ENCODE data around the gene MS4A4A.

MS4A4A gene

DNA sequence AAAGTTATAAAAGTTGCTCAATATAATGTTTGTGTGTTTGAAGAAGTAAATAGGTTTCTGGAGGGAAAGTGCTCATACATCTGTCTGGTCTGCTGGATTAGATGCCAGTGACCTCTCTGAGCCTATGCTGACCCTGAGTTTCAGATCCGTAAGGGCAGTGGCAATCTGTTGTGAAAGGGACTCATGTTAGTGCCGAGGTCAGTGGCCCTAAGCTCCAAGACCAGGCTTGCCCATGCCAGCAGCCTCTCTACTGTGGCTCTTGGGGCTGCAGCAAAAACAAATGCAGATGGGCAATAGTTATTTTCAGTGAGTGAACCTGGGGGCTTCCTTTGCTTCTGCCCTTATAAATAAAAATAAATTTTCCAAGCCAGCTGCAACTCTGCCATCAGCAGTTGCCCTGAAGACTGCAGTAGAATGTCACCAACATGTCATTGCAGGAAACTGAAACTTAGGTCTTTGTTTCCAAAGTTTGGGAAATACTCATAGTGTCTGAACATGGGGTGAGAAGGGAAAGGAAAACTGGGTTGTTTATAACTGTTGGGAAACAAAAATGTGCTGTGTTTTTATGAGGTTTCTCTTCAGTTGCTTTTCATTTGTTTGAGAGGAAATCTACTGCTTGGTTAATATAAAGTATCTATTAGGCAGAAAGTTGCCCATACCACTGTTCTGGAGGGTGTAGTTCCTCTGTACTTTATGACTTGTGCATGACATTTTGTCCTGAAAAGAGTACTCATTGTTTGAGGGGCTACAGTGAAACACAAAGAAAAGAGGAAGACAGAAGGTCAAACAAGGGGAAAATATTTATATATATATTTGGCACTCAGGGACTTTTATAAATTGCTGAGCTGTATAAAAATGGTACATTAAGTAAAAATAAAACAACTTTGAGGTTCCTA is 28.0 kb upstream of the MS4A4A start:
- Histone ChIP-seq H3K4me1 (ENCODE audit: insufficient read depth, insufficient read length) (no peaks in the 10 kb centered on the region), H3K36me3 (ENCODE audit: insufficient read depth, insufficient read length, low read length) (no peaks in the 10 kb centered on the region), H3K4me3 (ENCODE audit: insufficient read length, low read depth) (no peak overlapping the region), H3K27me3 (ENCODE audit: insufficient read depth, insufficient read length) (no peaks in the 10 kb centered on the region), H3K9ac (ENCODE audit: insufficient read length, low read depth) (no peak overlapping the region), H3K9me3 (ENCODE audit: insufficient read depth, low read length) (peaks cover 20% of the 10 kb centered on the region)
- TF ChIP-seq ZNF274 (IDR thresholded peaks at IDR 0.05; ENCODE audit: low read depth, low read length) (no peak), YY1 (IDR thresholded peaks at IDR 0.05; ENCODE audit: insufficient read depth, insufficient read length) (no peak), SUZ12 (IDR thresholded peaks at IDR 0.05; ENCODE audit: extremely low read depth, insufficient read depth, insufficient read length) (no peak)
- no peak for DNase-seq (ENCODE audit: low read depth, low spot score)

DNA sequence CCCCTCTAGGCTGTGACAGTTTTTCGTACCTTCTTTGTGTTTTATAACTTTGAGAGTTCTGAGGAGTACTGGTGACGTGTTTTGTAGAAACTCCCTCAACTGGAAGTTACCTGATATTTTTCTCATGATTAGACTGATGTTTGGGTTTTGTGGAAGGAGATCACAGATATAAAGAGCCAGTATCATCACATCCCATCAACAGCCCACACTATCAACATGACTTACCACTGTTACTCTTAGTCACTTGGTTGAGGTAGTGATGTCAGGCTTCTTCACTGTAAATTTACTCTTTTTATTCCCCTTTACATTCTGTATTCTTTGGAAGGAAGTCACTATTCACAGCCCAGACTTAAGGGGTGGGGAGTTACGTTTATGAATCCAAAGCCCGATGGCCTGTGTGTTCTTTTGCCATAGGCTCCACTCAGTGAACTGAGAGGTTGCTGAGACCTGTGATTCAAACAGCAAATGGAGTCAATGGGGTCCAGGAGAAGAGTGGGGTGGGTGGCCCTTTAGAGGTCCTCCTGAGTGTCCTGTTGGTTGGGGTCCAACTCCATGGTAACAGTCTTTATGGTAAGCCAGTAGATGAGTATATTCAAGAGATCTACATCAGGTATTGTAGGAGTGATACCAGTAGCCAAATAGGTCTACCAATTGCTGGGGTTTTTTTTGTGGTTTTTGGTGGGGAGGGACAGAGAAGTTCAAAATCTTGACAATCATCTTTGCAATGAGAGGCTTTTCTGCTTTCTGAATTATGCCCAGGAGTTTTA is 22.3 kb upstream of the MS4A4A start:
- no peak for DNase-seq (ENCODE audit: low read depth, low spot score)
- H3K9ac ChIP-seq (ENCODE audit: insufficient read length, low read depth): no peak overlapping the region
- TF ChIP-seq SUZ12 (IDR thresholded peaks at IDR 0.05; ENCODE audit: extremely low read depth, insufficient read depth, insufficient read length) (no peak), ZNF274 (IDR thresholded peaks at IDR 0.05; ENCODE audit: low read depth, low read length) (no peak), YY1 (IDR thresholded peaks at IDR 0.05; ENCODE audit: insufficient read depth, insufficient read length) (no peak)
- no peaks in the 10 kb centered on the region for H3K36me3 ChIP-seq (ENCODE audit: insufficient read depth, insufficient read length, low read length)
- no peak overlapping the region for H3K4me3 ChIP-seq (ENCODE audit: insufficient read length, low read depth)
- H3K4me1 ChIP-seq (ENCODE audit: insufficient read depth, insufficient read length): no peaks in the 10 kb centered on the region
- H3K9me3 ChIP-seq (ENCODE audit: insufficient read depth, low read length): peaks cover 41% of the 10 kb centered on the region
- no peaks in the 10 kb centered on the region for H3K27me3 ChIP-seq (ENCODE audit: insufficient read depth, insufficient read length)

DNA sequence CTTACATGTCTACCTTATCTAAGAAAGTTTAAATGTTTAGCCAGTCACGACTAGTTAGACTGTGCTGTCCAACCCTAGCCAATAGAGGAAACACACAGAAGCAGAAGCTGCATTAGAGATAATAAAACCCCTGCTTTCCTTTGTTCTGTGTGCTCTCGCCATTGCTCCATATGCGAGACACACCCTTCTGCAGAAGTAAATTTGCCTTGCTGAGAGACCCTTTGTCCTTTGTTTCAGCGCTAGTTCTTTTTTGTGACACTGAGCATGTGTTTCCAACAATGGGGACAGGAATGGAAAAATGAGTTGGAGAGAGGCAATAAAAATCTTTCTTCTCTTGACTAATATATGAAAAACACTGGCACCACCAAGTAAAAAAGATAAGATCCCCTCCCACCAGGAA is 19.5 kb upstream of the MS4A4A start:
- peaks cover 20% of the 10 kb centered on the region for H3K9me3 ChIP-seq (ENCODE audit: insufficient read depth, low read length)
- no peaks in the 10 kb centered on the region for H3K4me1 ChIP-seq (ENCODE audit: insufficient read depth, insufficient read length)
- TF ChIP-seq SUZ12 (IDR thresholded peaks at IDR 0.05; ENCODE audit: extremely low read depth, insufficient read depth, insufficient read length) (no peak), YY1 (IDR thresholded peaks at IDR 0.05; ENCODE audit: insufficient read depth, insufficient read length) (no peak), ZNF274 (IDR thresholded peaks at IDR 0.05; ENCODE audit: low read depth, low read length) (no peak)
- no peak overlapping the region for H3K4me3 ChIP-seq (ENCODE audit: insufficient read length, low read depth)
- H3K27me3 ChIP-seq (ENCODE audit: insufficient read depth, insufficient read length): no peaks in the 10 kb centered on the region
- no peak for DNase-seq (ENCODE audit: low read depth, low spot score)
- no peak overlapping the region for H3K9ac ChIP-seq (ENCODE audit: insufficient read length, low read depth)
- no peaks in the 10 kb centered on the region for H3K36me3 ChIP-seq (ENCODE audit: insufficient read depth, insufficient read length, low read length)

DNA sequence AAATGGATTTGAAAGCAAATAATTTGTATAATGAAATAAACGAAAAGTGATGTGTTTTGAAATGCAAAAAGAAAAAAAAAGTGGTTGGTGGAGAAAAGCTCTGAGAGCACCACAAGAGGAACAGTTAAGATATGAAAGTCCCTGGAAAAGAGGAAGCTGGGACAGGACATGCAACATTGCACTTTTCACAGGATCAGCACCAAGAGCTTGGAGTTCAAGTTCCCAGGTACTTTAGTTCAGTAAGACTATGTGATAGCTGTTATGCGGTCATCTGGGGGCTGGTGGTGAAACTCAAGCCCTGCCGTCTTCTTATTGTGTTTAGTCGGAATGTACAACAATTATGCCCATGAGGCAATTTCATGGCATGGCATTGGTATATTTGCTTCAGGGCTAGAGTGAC is 17.1 kb upstream of the MS4A4A start:
- DNase-seq (ENCODE audit: low read depth, low spot score): no peak
- Histone ChIP-seq H3K9me3 (ENCODE audit: insufficient read depth, low read length) (peaks cover 20% of the 10 kb centered on the region), H3K9ac (ENCODE audit: insufficient read length, low read depth) (no peak overlapping the region), H3K36me3 (ENCODE audit: insufficient read depth, insufficient read length, low read length) (no peaks in the 10 kb centered on the region), H3K27me3 (ENCODE audit: insufficient read depth, insufficient read length) (no peaks in the 10 kb centered on the region), H3K4me1 (ENCODE audit: insufficient read depth, insufficient read length) (no peaks in the 10 kb centered on the region), H3K4me3 (ENCODE audit: insufficient read length, low read depth) (no peak overlapping the region)
- no peak for TF ChIP-seq ZNF274 (IDR thresholded peaks at IDR 0.05; ENCODE audit: low read depth, low read length)
- TF ChIP-seq SUZ12 (IDR thresholded peaks at IDR 0.05; ENCODE audit: extremely low read depth, insufficient read depth, insufficient read length): no peak
- TF ChIP-seq YY1 (IDR thresholded peaks at IDR 0.05; ENCODE audit: insufficient read depth, insufficient read length): no peak

DNA sequence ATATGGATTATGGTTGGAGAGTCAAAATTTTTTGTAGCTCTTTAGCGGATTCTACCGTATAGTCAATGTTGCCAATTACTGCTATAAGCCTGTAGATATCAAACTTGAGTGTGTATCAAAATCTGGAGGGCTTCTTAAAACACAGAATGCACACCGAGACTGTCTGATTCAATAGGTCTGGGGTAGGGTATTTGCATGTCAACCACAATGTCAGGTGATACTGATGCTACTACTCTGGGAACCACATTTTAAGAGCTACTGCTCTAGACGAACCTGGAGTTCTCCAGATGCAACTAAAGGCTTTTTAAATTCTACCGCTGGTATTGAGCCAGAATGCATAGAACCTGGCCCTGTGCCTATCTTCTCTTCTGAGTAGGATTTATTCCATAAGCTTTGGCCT is 15.8 kb upstream of the MS4A4A start:
- no peaks in the 10 kb centered on the region for H3K27me3 ChIP-seq (ENCODE audit: insufficient read depth, insufficient read length)
- no peak overlapping the region for H3K9ac ChIP-seq (ENCODE audit: insufficient read length, low read depth)
- H3K9me3 ChIP-seq (ENCODE audit: insufficient read depth, low read length): peaks cover 20% of the 10 kb centered on the region
- no peak overlapping the region for H3K4me3 ChIP-seq (ENCODE audit: insufficient read length, low read depth)
- H3K36me3 ChIP-seq (ENCODE audit: insufficient read depth, insufficient read length, low read length): no peaks in the 10 kb centered on the region
- TF ChIP-seq SUZ12 (IDR thresholded peaks at IDR 0.05; ENCODE audit: extremely low read depth, insufficient read depth, insufficient read length) (no peak), YY1 (IDR thresholded peaks at IDR 0.05; ENCODE audit: insufficient read depth, insufficient read length) (no peak), ZNF274 (IDR thresholded peaks at IDR 0.05; ENCODE audit: low read depth, low read length) (no peak)
- DNase-seq (ENCODE audit: low read depth, low spot score): no peak
- no peaks in the 10 kb centered on the region for H3K4me1 ChIP-seq (ENCODE audit: insufficient read depth, insufficient read length)

DNA sequence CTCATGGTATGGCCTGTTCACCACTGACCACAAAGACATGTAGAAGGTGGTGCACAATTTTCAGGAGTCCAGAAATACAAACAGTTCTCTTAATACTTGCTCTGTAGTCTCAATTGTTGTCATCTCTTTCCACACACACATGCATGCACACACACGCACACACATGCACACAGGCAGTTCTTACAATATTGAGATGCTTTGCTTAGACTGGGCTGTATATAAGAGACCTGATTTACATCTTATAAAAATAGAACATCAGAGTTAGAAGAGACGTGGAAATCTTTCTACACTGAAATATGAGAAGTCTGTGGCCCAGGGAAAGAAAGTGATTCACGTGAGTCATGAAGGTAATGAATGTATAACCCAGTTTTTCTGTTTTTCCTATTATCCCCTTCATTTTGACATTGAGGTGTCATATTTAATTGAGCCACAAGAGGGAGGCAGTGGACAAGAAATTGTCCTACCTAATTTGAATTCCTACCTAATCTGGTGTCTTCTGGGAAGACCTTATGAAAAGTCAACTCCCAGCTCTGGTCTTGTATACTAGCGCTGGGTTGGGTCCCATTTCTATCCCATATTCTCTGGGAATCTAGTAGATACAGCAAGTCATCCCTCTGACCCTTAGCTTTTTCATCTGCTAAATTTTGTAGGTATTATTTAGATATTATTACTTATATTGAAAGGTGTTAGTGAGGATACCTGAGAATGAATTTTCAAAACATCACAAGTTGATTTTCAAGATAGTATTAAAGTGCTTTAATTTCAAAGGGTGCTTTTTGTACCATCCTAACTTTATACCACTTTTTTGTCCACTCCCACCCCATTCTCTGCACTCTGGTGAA is 14.9 kb upstream of the MS4A4A start:
- Histone ChIP-seq H3K27me3 (ENCODE audit: insufficient read depth, insufficient read length) (no peaks in the 10 kb centered on the region), H3K9ac (ENCODE audit: insufficient read length, low read depth) (no peak overlapping the region), H3K4me3 (ENCODE audit: insufficient read length, low read depth) (no peak overlapping the region), H3K36me3 (ENCODE audit: insufficient read depth, insufficient read length, low read length) (no peaks in the 10 kb centered on the region), H3K4me1 (ENCODE audit: insufficient read depth, insufficient read length) (no peaks in the 10 kb centered on the region), H3K9me3 (ENCODE audit: insufficient read depth, low read length) (peaks cover 16% of the 10 kb centered on the region)
- TF ChIP-seq SUZ12 (IDR thresholded peaks at IDR 0.05; ENCODE audit: extremely low read depth, insufficient read depth, insufficient read length) (no peak), ZNF274 (IDR thresholded peaks at IDR 0.05; ENCODE audit: low read depth, low read length) (no peak), YY1 (IDR thresholded peaks at IDR 0.05; ENCODE audit: insufficient read depth, insufficient read length) (no peak)
- peak; percentile 22 for DNase-seq (ENCODE audit: low read depth, low spot score)

All from NT2/D1 (cell line).